ENCODE measurements around the gene FXN. TPM values are rescaled to one million over a fixed set of nuclear protein-coding genes. Genes with fewer than 3 reads are reported as not detected.
A peak's percentile ranks its signal among the peaks of the same experiment; 100 is the strongest.
"Not testable (repeated sequence)": the region's sequence is repeated elsewhere in the genome, so short reads cannot be mapped to it uniquely, and the experiment has no call there.

Gene FXN
- total and polyA plus RNA-seq, 2 experiments from 2014 or later = 12.2 to 31.5 TPM

- Histone ChIP-seq H3K36me3 (replicated peaks; ENCODE audit: insufficient read depth, low read depth) (no peaks in the 10 kb centered on the region), H3K27ac (peak overlapping the region; percentile 90), H3K4me1 (ENCODE audit: insufficient read depth) (peaks cover 13% of the 10 kb centered on the region), H3K4me2 (peak overlapping the region; percentile 19), H3K4me3 (no peak overlapping the region), H3K27me3 (no peaks in the 10 kb centered on the region), H2AFZ (no peak overlapping the region), H3K9me2 (replicated peaks; ENCODE audit: insufficient read depth) (no peaks in the 10 kb centered on the region), H3K79me2 (no peaks in the 10 kb centered on the region), H3K9me3 (ENCODE audit: low read depth) (no peaks in the 10 kb centered on the region), H4K20me1 (ENCODE audit: insufficient read depth, poor library complexity, severe bottlenecking) (no peaks in the 10 kb centered on the region)
- TF ChIP-seq CTCF (IDR thresholded peaks at IDR 0.05; ENCODE audit: poor library complexity) (no peak), EZH2 (IDR thresholded peaks at IDR 0.05; ENCODE audit: borderline replicate concordance) (no peak), EZH2phosphoT487 (IDR thresholded peaks at IDR 0.05; ENCODE audit: low read depth, severe bottlenecking, unreplicated experiment) (no peak)
- peak; percentile 59 for DNase-seq (ENCODE audit: low spot score)
- WGBS (ENCODE audit: low lambda C conversion rate, missing lambda C conversion rate) = 55% methylated on average over 4 of the region's 4 CpGs
These were observed 61.5 kb downstream of the FXN start for GRCh38 chr9:69097064-69097463.

- no peak overlapping the region for H2AFZ ChIP-seq
- H3K4me2 ChIP-seq = no peak overlapping the region
- no peaks in the 10 kb centered on the region for H3K9me2 ChIP-seq (replicated peaks; ENCODE audit: insufficient read depth)
- H3K27me3 ChIP-seq = no peaks in the 10 kb centered on the region
- H3K27ac ChIP-seq = peak overlapping the region; percentile 65
- no peak overlapping the region for H3K4me3 ChIP-seq
- H3K4me1 ChIP-seq (ENCODE audit: insufficient read depth) = peaks cover 13% of the 10 kb centered on the region
- H3K36me3 ChIP-seq (replicated peaks; ENCODE audit: insufficient read depth, low read depth) = no peaks in the 10 kb centered on the region
- no peaks in the 10 kb centered on the region for H3K79me2 ChIP-seq
- no peaks in the 10 kb centered on the region for H3K9me3 ChIP-seq (ENCODE audit: low read depth)
- WGBS (ENCODE audit: low lambda C conversion rate, missing lambda C conversion rate) = 90% methylated on average over 5 of the region's 5 CpGs
- TF ChIP-seq CTCF (IDR thresholded peaks at IDR 0.05; ENCODE audit: poor library complexity) = no peak
- no peak for TF ChIP-seq EZH2phosphoT487 (IDR thresholded peaks at IDR 0.05; ENCODE audit: low read depth, severe bottlenecking, unreplicated experiment)
- no peak for TF ChIP-seq EZH2 (IDR thresholded peaks at IDR 0.05; ENCODE audit: borderline replicate concordance)
- no peak for DNase-seq (ENCODE audit: low spot score)
- H4K20me1 ChIP-seq (ENCODE audit: insufficient read depth, poor library complexity, severe bottlenecking) = no peaks in the 10 kb centered on the region
These were observed 62.5 kb downstream of the FXN start for GRCh38 chr9:69097923-69098593.

- not testable (repeated sequence) for H3K9me3 ChIP-seq (ENCODE audit: low read depth); H3K27me3 ChIP-seq; H3K36me3 ChIP-seq (replicated peaks; ENCODE audit: insufficient read depth, low read depth); H4K20me1 ChIP-seq (ENCODE audit: insufficient read depth, poor library complexity, severe bottlenecking); H2AFZ ChIP-seq; H3K4me3 ChIP-seq; H3K79me2 ChIP-seq; H3K4me1 ChIP-seq (ENCODE audit: insufficient read depth); H3K4me2 ChIP-seq; H3K9me2 ChIP-seq (replicated peaks; ENCODE audit: insufficient read depth)
- H3K27ac ChIP-seq = peak overlapping the region; percentile 25
- 60% methylated on average over 5 of the region's 7 CpGs for WGBS (ENCODE audit: low lambda C conversion rate, missing lambda C conversion rate)
- DNase-seq (ENCODE audit: low spot score) = peak; percentile 1
These were observed 67.9 kb downstream of the FXN start for GRCh38 chr9:69103348-69103996.

- H3K4me2 ChIP-seq = peak overlapping the region; percentile 58
- H4K20me1 ChIP-seq (ENCODE audit: insufficient read depth, poor library complexity, severe bottlenecking) = no peaks in the 10 kb centered on the region
- H3K27me3 ChIP-seq = no peaks in the 10 kb centered on the region
- H3K9me2 ChIP-seq (replicated peaks; ENCODE audit: insufficient read depth) = no peaks in the 10 kb centered on the region
- H3K36me3 ChIP-seq (replicated peaks; ENCODE audit: insufficient read depth, low read depth) = no peaks in the 10 kb centered on the region
- no peak overlapping the region for H2AFZ ChIP-seq
- 13% methylated on average over 2 of the region's 2 CpGs for WGBS (ENCODE audit: low lambda C conversion rate, missing lambda C conversion rate)
- peak; percentile 88 for DNase-seq (ENCODE audit: low spot score)
- peaks cover 5% of the 10 kb centered on the region for H3K4me1 ChIP-seq (ENCODE audit: insufficient read depth)
- no peaks in the 10 kb centered on the region for H3K9me3 ChIP-seq (ENCODE audit: low read depth)
- H3K27ac ChIP-seq = peak overlapping the region; percentile 91
- no peak overlapping the region for H3K4me3 ChIP-seq
- TF ChIP-seq EZH2 (IDR thresholded peaks at IDR 0.05; ENCODE audit: borderline replicate concordance) (no peak), CTCF (IDR thresholded peaks at IDR 0.05; ENCODE audit: poor library complexity) (no peak), EZH2phosphoT487 (IDR thresholded peaks at IDR 0.05; ENCODE audit: low read depth, severe bottlenecking, unreplicated experiment) (no peak)
- H3K79me2 ChIP-seq = no peaks in the 10 kb centered on the region
These were observed 69.4 kb downstream of the FXN start for GRCh38 chr9:69104830-69105527.

Data from hepatocyte (in vitro differentiated cells).